NCI-H2107 treated with DMSO at 0.1 percent for 48 hours (cell line): Measurements from ENCODE around the gene DLGAP4.

Source experiments
- DNase-seq: peaks from one replicate; lab custom pipeline; 2025; ENCODE audit not compliant: unreplicated experiment; lab: John Stamatoyannopoulos, UW

Gene DLGAP4

DNA sequence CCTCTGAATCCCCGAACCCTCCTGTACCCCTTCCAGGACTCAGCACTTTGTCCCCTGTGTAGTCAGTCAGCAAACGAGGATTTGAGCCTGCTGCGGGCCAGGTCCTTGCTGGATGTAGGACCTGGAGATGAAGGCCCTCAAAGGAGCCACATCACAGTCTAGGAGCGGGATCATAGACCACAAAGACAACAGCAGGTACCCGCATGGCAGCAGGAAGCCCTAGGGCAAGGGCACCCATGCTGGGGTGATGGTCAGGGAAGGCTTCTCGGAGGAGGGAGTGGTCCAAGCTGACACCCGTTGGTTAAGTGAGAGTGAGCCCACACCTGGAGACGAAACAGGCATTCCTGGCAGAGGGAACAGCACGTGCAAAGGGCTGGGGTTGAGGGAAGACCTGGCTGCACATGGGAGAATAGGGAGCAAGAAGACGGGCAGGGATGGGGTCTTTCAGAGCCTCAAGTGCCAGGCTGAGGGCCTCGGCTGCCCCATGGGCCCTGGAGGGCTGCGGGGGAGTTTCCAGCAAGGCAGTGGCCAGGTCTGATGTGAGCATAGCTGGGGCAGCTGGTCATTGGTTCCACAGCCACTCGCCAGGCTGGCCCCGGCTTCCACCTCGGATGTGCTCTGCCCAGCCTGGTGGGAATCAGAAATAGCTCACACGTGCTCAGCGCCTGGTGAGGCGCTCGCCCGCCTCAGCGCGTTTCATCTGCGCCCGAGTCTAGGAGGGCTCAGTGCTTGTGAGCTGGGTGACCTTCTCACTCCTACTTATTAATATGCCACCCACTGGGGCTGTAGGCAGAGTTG is 15.0 kb downstream of the DLGAP4 start:
- DNase-seq: no peak

DNA sequence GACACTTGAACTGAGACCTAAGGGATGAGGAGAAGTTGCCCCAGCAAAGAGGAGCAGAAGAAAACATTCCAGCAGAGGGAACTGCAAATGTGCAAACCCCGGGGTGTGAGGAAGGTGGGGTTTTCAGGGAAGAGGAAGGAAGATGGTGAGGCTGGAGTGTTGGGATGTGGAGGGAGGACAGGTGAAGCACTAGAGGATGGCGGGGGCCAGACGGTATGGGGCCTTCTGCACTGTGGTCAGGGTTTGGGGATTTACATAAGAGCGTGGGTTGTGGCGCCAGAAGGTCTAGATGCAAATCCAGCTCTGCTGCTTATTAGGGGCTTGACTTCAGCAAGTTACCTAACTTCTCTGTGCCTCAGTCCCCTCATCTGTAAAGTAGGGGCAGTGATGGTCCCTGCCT is 16.0 kb downstream of the DLGAP4 start:
- no peak for DNase-seq

DNA sequence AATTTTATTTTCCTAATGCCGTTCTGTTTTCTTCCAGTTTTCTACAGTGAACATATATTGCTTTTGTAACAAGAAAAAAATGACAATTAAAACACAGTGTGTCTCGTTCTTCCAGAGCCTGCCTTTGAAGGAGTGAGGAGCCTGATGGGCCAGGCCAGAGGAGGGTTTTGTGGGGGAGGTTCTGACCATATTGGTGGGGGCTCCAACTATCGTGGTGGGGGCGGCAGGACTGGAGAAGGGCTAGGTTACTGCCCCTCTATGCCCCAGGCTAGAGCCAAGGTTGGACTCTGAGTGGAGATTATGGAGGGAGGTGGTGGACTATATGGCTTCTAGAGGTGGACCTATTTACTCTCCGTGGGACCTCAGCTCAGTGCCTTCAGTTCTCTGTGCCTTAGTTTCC is 24.0 kb downstream of the DLGAP4 start:
- DNase-seq: no peak

DNA sequence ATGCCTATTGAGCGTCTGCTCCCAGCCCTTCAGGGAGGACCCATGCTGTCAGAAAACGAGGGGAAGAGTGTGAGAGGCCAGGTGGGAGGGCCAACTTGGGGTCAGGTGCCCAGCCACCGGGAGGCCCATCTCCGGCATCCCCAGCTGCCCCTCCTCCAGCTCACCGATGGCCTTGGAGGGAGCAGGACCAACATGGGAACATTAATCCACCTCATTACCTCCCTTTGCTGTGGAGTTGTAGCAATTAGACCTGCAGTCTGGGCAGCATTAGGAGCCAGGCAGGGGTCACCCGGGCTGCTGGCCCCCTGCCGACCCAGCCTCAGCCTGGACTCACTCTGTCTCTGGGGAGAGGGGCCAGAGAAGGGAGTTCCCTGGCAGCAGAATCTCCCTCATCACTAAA is 25.1 kb downstream of the DLGAP4 start:
- no peak for DNase-seq

DNA sequence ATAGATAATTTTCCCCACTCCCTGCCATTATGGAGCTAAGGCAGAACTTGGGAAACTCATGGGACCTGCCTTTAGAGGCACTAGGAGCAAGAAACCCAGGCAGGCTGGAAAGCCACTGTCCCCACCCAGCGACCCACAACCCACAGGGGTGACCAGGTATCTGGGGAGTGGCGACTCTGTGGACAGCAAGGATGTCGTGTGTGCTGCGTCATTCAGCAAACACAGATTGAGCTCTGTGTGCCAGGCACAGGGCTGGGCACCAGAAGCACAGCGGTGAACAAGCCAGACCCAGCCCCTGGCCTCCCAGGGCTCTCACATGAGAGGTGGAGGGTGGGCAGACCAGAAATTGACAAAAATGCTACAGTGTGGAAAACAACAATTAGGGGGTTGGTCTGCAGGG is 27.7 kb downstream of the DLGAP4 start:
- no peak for DNase-seq

DNA sequence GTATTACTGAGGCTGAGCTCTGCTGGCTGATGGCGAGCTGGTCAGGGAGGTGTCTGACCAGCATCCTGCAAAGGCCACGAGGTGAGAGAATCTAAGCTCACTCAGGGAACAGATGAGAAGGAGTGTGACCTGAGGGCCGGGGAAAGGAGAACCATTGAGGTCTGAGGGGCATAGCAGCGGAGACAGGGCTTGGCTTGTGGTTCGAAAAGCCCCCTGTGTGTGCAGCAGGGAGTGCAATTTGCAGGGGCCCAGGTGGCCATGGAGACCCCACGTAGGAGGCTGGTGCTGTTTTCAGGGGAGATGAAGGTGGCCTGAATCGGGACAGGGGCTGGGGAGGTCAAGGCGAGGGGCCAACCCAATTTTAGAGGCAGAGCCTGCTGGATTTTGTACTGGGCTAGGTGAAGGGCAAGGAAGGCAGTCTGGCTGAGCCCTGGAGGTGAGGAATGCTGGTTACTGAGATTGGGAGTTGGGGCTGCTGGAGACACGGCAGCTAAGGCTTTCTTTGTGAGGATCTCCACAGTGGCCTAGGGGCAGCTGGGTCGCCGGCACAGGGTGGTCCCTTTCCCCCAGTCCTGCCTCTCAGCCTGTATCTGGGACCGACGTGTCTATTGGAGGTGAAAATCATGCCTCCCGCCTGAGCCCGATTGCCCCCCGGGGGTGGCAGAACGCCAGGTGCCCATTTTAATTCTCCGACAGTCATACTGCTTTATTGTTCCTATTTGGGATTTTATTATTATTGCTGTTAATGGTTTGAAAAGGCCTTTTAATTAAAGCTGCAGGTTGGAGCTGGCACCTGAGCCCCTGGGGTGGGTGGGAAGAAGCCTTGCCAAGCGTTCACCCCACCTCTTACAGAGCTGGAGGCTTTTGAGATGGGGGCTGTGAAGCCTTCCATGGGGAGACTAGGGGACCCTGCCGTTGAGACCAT is 28.4 kb downstream of the DLGAP4 start:
- no peak for DNase-seq

DNA sequence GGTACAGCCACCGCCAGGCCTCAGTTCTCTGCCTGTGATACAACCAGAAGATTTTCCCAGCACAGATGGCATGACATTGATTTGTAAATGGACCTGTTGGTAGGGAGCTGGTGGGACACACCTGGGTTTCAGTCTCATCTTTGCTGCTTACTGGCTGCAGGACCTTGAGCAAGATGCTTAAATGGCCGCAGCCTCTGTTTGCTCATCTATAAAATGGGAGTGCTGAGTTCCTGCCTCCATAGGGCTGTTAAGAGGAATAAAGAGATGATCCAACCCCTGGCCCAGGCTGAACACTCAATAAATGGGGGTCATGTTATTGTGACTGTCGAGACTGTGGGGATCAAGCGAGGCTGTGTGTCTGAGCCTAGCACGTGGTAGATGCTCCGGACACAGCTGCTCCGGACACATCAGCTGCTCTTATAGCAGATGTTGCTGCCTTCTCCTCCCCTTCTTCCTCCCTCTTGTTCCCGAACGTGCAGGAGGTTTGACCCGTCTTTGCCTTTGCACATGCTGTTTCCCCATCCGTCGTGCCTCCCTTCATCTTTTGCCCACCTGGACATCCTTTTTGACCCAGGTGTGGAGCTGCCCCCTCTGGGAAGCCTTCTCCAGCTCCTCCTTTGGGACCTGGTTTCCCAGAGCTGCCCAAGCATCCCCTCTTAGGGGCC is 29.2 kb downstream of the DLGAP4 start:
- no peak for DNase-seq

DNA sequence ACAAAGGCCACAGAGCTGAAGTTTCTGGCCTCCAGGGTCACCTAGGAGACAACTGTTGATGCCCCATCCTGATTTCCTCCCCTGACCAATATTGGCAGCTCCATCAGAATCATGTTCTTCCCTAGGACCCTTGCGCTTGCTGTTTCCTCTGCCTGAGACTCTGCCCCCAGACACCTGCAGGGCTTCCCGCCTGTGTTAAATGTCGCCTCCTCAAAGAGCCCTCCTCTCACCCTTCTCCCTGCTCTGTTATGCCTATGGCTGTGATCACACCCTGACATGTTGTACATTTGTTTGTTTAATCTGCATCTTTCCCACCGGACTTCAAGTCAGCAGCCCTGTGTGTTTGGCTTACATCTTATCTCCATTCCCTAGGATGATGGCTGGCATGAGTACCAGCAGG is 30.1 kb downstream of the DLGAP4 start:
- DNase-seq: no peak

DNA sequence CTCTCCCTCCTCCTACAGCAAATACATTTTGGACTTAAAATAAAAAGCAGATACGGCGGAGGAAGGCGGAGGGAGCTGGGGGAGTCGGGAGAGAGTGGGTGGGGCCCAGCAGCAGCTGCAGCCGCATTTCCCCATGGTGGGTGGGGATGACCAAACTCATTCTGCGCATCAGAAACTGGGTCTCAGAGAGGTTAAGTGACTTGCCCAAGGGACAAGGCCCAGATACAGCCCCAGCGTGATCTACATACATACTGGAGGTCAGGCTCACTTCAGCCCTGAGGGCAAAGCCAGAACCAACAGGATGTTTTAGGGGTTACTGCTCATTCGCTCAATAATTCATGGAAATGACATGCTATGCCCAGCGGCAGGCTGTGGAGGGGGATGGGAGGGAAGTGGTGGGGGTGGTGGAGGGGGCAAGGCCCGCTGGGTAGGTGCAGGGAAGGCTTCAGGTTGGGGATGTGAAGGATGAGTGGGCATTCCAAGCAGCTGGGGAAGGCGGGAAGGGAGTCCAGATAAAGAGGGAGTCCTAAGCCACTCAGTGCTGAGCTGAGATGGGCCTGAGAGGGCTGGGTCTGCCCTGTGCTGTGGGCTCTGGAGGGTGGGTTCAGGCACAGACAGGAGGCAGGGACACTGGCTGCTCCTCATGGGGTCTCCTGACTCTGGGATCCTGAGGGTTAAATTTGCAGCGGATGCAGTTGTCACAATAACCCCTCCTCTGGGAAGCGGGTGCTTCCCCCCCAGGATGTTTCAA is 31.0 kb downstream of the DLGAP4 start:
- DNase-seq: no peak

DNA sequence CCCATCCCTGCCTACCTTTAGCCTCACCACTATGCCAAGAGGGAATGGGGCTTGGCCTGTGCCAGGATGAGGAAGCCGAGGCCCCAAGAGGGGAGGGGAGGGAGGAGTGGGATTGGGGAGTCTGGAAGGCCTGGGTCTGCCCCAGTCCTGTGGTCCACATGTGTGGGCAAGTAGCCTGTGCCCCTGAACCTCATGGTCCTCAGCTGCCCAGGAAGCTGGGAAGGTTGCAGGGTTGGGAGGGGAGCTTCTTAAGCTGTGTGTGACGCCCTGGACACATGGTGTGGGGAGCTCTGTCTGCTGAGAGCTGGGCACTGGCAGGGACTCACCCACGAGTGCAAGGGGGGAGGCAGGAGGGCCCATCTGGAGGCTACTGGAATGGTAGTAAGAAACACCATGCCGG is 31.7 kb downstream of the DLGAP4 start:
- no peak for DNase-seq

DNA sequence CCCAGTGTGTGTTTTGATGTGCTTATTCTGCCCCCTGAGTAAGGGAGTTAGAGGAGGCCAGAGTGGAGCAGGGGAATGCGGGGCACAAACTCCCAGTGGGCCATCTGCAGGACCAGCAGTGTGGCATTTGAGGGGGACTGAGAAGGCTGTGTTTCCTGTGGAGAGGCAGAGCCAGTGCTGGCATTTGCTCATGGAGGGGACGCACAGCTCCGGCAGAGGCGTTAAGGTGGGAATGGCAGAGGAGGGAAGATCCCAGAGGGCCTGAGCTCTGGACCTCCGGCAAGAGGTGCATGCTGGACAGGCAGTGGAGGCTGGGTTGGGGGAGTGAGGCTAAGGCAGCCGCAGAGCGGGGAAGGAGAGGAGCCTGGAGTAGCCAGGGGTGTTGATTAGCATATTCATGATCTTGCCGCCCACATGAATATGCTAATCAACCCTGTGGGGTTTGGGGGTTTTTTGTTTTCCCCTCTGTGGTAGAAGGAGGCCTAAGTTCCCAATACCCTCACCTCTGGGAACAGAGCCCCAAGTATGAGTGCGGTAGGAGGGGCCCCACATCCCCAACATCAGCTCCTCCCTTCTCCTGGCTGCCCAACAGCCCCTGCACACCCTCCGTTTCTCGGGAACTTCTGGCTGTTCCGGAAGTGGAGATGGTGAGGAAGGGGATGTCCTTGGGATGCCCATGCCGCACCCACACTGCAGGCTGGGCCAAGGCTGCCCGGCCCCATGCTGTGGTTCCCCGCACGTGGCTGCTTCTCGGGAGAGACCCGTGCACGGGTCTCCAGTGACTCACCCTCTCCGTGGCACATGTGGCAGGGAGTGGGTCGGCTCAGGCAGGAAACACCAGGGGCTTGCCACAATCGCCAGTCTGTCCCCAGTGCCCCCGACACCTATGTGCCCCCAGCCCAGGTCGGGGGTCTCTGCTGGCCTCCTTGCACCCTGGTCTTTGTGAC is 33.8 kb downstream of the DLGAP4 start:
- no peak for DNase-seq

DNA sequence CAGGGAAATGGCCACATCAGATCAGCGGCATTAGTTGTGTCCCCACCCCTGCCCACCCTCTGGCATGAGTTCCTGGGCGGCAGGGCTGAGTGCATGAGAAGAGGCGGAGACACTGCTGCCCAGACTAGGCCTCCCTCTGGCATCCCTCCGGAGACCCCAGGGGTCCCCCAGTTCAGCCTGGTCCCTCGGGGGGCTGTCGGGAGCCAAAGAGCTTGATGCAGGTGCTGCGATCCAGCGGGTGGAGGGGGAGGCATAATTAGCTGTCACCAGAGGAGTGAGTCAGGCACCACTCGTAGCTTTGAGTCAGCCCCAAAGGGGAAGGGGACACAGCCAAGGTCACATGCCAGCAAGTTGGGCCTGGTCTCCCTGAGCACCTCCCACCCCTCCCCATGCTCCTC is 34.5 kb downstream of the DLGAP4 start:
- DNase-seq: no peak

DNA sequence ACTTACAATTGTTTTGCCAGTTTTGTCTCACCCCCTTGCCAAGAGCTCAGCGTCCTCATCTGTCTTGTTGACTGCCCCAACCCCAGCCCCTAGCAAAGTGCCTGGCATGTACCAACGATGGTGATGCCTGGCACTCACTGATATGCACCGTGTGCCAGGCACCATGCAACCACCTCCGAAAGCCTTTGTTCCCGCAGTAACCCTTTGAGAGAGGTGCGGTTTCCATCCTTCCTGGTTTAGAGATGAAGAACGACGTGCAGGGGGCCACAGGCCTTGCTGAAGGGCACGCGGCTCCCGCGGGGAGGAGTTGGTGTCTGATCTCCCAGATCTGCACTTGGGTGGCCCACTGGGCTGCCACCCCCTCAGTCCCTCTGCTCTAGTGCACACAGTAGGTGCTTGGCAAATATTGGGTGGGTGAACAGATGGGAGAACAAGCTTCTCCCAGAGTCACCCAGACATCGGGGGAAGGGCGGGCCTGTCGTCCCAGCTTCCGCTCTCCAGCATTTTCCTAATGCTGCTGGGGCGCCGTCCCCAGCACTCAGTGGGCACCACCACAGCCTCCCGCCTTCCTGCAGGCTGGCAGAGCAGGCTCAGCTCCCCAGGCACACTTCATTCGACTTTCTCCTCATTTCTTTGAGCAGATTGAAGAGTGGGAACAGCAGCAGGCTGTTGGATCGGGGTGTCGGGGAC is 35.3 kb downstream of the DLGAP4 start:
- no peak for DNase-seq

DNA sequence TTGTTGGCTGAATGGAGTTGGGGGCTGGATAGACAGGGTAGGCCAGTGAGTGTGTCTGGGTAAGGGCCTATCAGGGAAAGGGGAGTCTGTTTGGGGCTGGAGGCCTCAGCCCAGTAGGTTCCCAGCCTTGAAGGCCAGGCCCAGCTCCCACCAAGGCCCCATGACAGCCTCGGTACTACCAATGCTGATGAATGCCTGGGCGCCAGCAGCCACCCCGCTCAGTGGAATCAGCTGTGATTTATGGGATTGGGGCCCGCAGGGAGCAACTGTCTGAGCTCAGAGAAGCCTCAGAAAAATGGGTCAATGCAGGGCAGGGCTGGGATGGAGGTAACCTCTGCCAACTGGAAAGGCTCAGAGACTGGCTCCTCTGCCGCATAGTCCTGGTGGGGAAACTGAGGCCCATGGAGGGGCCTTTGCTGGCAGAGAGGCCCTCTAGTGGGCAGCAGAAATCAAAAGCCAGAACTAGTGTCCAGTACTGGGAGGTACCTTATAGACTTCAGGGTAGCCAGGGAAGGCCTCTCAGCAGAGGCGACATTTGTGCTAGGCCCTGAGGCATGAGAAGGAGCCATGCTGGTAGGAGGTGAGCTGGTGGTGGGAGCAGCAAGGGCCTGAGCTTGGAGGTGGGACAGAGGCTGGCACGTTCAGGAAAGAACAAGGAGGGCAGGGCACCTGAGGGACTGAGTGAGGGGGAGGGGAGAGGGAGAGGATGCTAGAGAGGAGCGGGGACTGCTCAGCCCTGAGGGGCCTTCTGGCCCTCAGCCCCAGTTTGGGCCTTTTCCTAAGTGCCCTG is 36.4 kb downstream of the DLGAP4 start:
- no peak for DNase-seq

DNA sequence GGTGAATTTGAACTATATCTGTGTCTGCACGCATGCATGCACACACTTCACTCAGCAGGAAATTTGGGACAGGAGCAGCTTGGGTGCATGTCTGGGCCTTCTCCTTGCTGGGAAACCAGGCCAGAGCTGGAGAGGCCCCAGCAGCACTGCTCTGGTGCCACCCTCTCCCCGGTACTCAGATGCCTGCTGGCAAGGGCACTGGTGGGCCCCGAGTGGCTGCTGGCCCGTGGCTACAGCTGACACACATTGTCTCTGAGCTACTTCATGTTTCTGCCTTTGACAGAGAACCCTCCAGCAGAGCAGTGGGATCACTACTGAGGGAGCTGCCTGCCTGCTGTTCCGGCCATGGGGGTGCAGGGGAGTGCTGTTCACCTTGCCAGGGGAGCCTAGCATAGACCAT is 37.5 kb downstream of the DLGAP4 start:
- no peak for DNase-seq

DNA sequence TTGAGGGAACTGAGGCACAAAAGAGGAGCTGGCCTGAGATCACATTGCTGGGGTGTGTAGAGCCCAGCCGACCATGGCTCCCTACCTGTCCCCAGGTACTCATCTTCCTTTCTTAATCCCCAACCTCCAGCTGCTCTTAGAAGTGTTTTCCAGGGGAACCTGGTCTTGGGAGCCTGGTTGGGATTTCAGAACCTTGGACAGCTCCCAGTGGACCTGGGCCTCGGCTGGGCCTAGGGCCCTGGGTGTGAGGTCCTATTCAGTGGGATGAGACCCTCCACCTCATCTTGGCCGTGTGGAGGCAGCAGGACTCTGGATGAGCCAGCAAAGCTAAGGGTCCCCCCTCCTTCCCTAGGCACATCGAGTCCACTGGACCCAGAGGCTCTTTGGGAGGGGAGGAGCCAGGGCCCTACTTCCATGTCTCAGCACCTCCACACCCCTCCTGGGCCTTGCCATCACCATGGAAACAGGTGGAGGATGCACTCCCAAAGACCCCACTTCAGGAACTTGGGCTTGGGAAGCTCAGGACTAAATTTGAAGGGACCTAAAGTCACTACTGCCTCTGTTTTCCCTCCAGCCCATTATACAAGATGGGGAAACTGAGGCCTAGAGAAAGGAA is 38.5 kb downstream of the DLGAP4 start:
- DNase-seq: no peak

DNA sequence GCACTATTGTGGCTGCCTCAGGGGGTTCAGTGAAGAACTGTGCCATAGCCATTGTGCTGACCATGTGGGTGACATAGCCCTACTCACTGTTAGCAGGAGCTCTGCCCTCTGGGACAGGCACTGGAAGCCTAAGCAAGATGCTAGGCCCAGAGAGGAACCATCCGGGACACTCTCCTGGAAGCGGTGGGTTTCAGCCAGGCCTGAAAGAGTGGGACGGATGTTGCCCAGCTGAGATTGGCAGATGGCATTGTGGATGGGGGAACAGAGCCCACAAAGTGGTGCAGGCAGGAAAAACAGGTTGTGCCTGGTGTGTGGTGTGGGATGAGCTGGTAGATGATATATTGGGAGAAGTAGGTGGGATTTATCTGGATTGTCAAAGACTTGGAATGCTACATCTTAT is 40.1 kb downstream of the DLGAP4 start:
- DNase-seq: no peak
